Measurements from ENCODE around the gene PAQR9.
A peak's percentile ranks its signal among the peaks of the same experiment; 100 is the strongest.

Gene PAQR9

GRCh38 chr3:142947799-142948575 is 15.5 kb downstream of the PAQR9 start:
- in situ Hi-C loops (cut with HindIII; ENCODE audit: low pct_ligation_motif_present, low sequenced_read_pairs): no loop called here
- Histone ChIP-seq H3K4me3 (ENCODE audit: low read depth, low read length) (no peak overlapping the region), H3K36me3 (replicated peaks) (no peaks in the 10 kb centered on the region), H3K27me3 (replicated peaks) (peaks cover 2% of the 10 kb centered on the region), H3K27ac (no peak overlapping the region)
- TF ChIP-seq CTCF (IDR thresholded peaks at IDR 0.05; ENCODE audit: low read depth, low read length, missing control alignments): no peak
- DNase-seq: peak; percentile 22

GRCh38 chr3:142947352-142947751 is 16.1 kb downstream of the PAQR9 start:
- DNase-seq: no peak
- peak overlapping the region; percentile 17 for H3K4me3 ChIP-seq (ENCODE audit: low read depth, low read length)
- TF ChIP-seq CTCF (IDR thresholded peaks at IDR 0.05; ENCODE audit: low read depth, low read length, missing control alignments): no peak
- no peaks in the 10 kb centered on the region for H3K36me3 ChIP-seq (replicated peaks)
- H3K27ac ChIP-seq: no peak overlapping the region
- in situ Hi-C loops (cut with HindIII; ENCODE audit: low pct_ligation_motif_present, low sequenced_read_pairs): no loop called here
- H3K27me3 ChIP-seq (replicated peaks): peaks cover 2% of the 10 kb centered on the region

GRCh38 chr3:142946861-142947260 is 16.6 kb downstream of the PAQR9 start:
- no peak for DNase-seq
- no peak overlapping the region for H3K4me3 ChIP-seq (ENCODE audit: low read depth, low read length)
- in situ Hi-C loops (cut with HindIII; ENCODE audit: low pct_ligation_motif_present, low sequenced_read_pairs): no loop called here
- H3K27ac ChIP-seq: no peak overlapping the region
- peaks cover 2% of the 10 kb centered on the region for H3K27me3 ChIP-seq (replicated peaks)
- no peak for TF ChIP-seq CTCF (IDR thresholded peaks at IDR 0.05; ENCODE audit: low read depth, low read length, missing control alignments)
- no peaks in the 10 kb centered on the region for H3K36me3 ChIP-seq (replicated peaks)

GRCh38 chr3:142945023-142945422 is 18.5 kb downstream of the PAQR9 start:
- in situ Hi-C loops (cut with HindIII; ENCODE audit: low pct_ligation_motif_present, low sequenced_read_pairs): no loop called here
- no peak for TF ChIP-seq CTCF (IDR thresholded peaks at IDR 0.05; ENCODE audit: low read depth, low read length, missing control alignments)
- Histone ChIP-seq H3K27ac (no peak overlapping the region), H3K4me3 (ENCODE audit: low read depth, low read length) (no peak overlapping the region), H3K36me3 (replicated peaks) (no peaks in the 10 kb centered on the region), H3K27me3 (replicated peaks) (peaks cover 2% of the 10 kb centered on the region)
- no peak for DNase-seq

GRCh38 chr3:142944342-142944741 is 19.1 kb downstream of the PAQR9 start:
- Histone ChIP-seq H3K4me3 (ENCODE audit: low read depth, low read length) (no peak overlapping the region), H3K27ac (no peak overlapping the region), H3K36me3 (replicated peaks) (no peaks in the 10 kb centered on the region), H3K27me3 (replicated peaks) (peaks cover 2% of the 10 kb centered on the region)
- no peak for DNase-seq
- TF ChIP-seq CTCF (IDR thresholded peaks at IDR 0.05; ENCODE audit: low read depth, low read length, missing control alignments): no peak
- in situ Hi-C loops (cut with HindIII; ENCODE audit: low pct_ligation_motif_present, low sequenced_read_pairs): no loop called here

- Histone ChIP-seq H3K27ac (no peak overlapping the region), H3K4me3 (ENCODE audit: low read depth, low read length) (no peak overlapping the region), H3K36me3 (replicated peaks) (no peaks in the 10 kb centered on the region), H3K27me3 (replicated peaks) (peaks cover 2% of the 10 kb centered on the region)
- DNase-seq: no peak
- no peak for TF ChIP-seq CTCF (IDR thresholded peaks at IDR 0.05; ENCODE audit: low read depth, low read length, missing control alignments)
- in situ Hi-C loops (cut with HindIII; ENCODE audit: low pct_ligation_motif_present, low sequenced_read_pairs): no loop called here
Measured at GRCh38 chr3:142943870-142944269, 19.6 kb downstream of the PAQR9 start.

Data from brain microvascular endothelial cell (primary cell).